GM23338 (cell line): ENCODE results near the gene WNT10A. TPM values are rescaled to one million over a fixed set of nuclear protein-coding genes. Genes with fewer than 3 reads are reported as not detected.

Experiments used
- ATAC-seq: fragments of 200-7000 bp; cut with Tn5 transposase; 3 replicates; pipeline ENCODE4 v1.9.1; 2020
- DNase-seq: peaks from one replicate; pipeline ENCODE4 v3.0.0-alpha.2; 2015; ENCODE audit warnings: low spot score
- H2AFZ ChIP-seq: fragments of 200-600 bp; sonication (generic); 2 replicates; pipeline ENCODE4 v1.8.0; 2016; ENCODE audit warnings: antibody characterized with exemption, mild to moderate bottlenecking, moderate library complexity
- H3F3A ChIP-seq: fragments of 200-600 bp; sonication (generic); replicated peaks from 2 replicates; pipeline ENCODE4 v1.8.0; 2017; ENCODE audit warnings: antibody characterized with exemption, mixed run types, low read depth
- H3K27ac ChIP-seq: fragments of 200-600 bp; sonication (generic); 2 replicates; pipeline ENCODE4 v1.6.1; 2016; ENCODE audit warnings: low read depth
- H3K27me3 ChIP-seq: fragments of 200-600 bp; sonication (generic); 2 replicates; pipeline ENCODE4 v1.8.0; 2016; ENCODE audit warnings: mild to moderate bottlenecking, mixed run types, moderate library complexity; ENCODE audit not compliant: insufficient read depth
- H3K36me3 ChIP-seq: fragments of 200-600 bp; sonication (generic); 2 replicates; pipeline ENCODE4 v1.8.0; 2016; ENCODE audit warnings: mild to moderate bottlenecking; ENCODE audit not compliant: insufficient read depth
- H3K4me1 ChIP-seq: fragments of 200-600 bp; sonication (generic); 2 replicates; pipeline ENCODE4 v1.8.0; 2016; ENCODE audit warnings: mild to moderate bottlenecking, moderate library complexity; ENCODE audit not compliant: insufficient read depth
- H3K4me2 ChIP-seq: fragments of 200-600 bp; sonication (generic); 2 replicates; pipeline ENCODE4 v1.7.1; 2017; ENCODE audit warnings: mixed run types
- H3K4me3 ChIP-seq: fragments of 200-600 bp; sonication (generic); 2 replicates; pipeline ENCODE4 v1.6.1; 2016; ENCODE audit warnings: mixed run types
- H3K79me2 ChIP-seq: fragments of 200-600 bp; sonication (generic); replicated peaks from 2 replicates; pipeline ENCODE4 v1.8.0; 2017; ENCODE audit warnings: mild to moderate bottlenecking; ENCODE audit not compliant: insufficient read depth
- H3K9me2 ChIP-seq: fragments of 200-600 bp; sonication (generic); 2 replicates; pipeline ENCODE4 v1.8.0; 2017; ENCODE audit not compliant: insufficient read depth
- H4K20me1 ChIP-seq: fragments of 200-600 bp; sonication (generic); replicated peaks from 2 replicates; pipeline ENCODE4 v1.8.0; 2017; ENCODE audit warnings: mild to moderate bottlenecking; ENCODE audit not compliant: insufficient read depth
- H3K27ac Mint-ChIP-seq: 2 replicates; pipeline ENCODE4 v1.8.0; 2020; ENCODE audit warnings: inconsistent platforms, mild to moderate bottlenecking, moderate library complexity, mixed read lengths
- H3K27me3 Mint-ChIP-seq: 3 replicates; pipeline ENCODE4 v1.8.0; 2022; ENCODE audit warnings: low read depth, mild to moderate bottlenecking, moderate library complexity, mixed read lengths, inconsistent platforms; ENCODE audit not compliant: insufficient read depth, poor library complexity
- H3K36me3 Mint-ChIP-seq: 3 replicates; pipeline ENCODE4 v1.8.0; 2021; ENCODE audit warnings: low read depth, mild to moderate bottlenecking, inconsistent platforms, moderate library complexity, mixed read lengths
- H3K4me1 Mint-ChIP-seq: 3 replicates; pipeline ENCODE4 v1.8.0; 2020; ENCODE audit warnings: mild to moderate bottlenecking, inconsistent platforms, mixed read lengths
- H3K4me3 Mint-ChIP-seq: 3 replicates; pipeline ENCODE4 v1.8.0; 2021; ENCODE audit warnings: moderate library complexity, mild to moderate bottlenecking, inconsistent platforms, mixed read lengths
- H3K9me3 Mint-ChIP-seq: 3 replicates; pipeline ENCODE4 v1.8.0; 2020; ENCODE audit warnings: moderate library complexity, mild to moderate bottlenecking, inconsistent platforms, mixed read lengths
- CREB1 ChIP-seq: fragments of 250-450 bp; sonication (Bioruptor Pico); IDR thresholded peaks from 2 replicates; pipeline ENCODE4 v1.5.0; 2020; ENCODE audit warnings: low read depth, mild to moderate bottlenecking, moderate library complexity
- ETS1 ChIP-seq: IDR thresholded peaks from 2 replicates; pipeline ENCODE4 v1.6.1; 2016; ENCODE audit warnings: antibody characterized with exemption
- EZH2 ChIP-seq: fragments of 200-600 bp; sonication (generic); IDR thresholded peaks from one replicate; pipeline ENCODE4 v1.8.0; 2017; ENCODE audit warnings: antibody characterized with exemption, mild to moderate bottlenecking, low read depth; ENCODE audit not compliant: unreplicated experiment
- EZH2phosphoT487 ChIP-seq: fragments of 200-600 bp; sonication (generic); IDR thresholded peaks from one replicate; pipeline ENCODE4 v1.8.1; 2018; ENCODE audit warnings: antibody characterized with exemption; ENCODE audit not compliant: unreplicated experiment
- NANOG ChIP-seq: IDR thresholded peaks from 2 replicates; pipeline ENCODE4 v1.6.1; 2016; ENCODE audit warnings: antibody characterized with exemption, borderline replicate concordance
- POLR2AphosphoS5 ChIP-seq: IDR thresholded peaks from 2 replicates; pipeline ENCODE4 v1.6.1; 2016; ENCODE audit warnings: antibody characterized with exemption, low read depth
- STAT1 ChIP-seq: IDR thresholded peaks from one replicate; pipeline ENCODE4 v1.6.1; 2016; ENCODE audit warnings: antibody characterized with exemption; ENCODE audit not compliant: unreplicated experiment
- ZNF114 ChIP-seq: fragments of 250-450 bp; sonication (Bioruptor Pico); IDR thresholded peaks from 2 replicates; pipeline ENCODE4 v1.5.0; 2020; ENCODE audit warnings: mild to moderate bottlenecking, moderate library complexity
- polyA plus RNA-seq: library from polyadenylated mRNA; unstranded; fragments of >200 nt; fragmentation: Nextera tagmentation; extraction: Ambion mirVana; gene quantifications from 2 replicates; pipeline ENCODE4 v1.2.1, GENCODE V29; 2016
- total RNA-seq: library from RNA; depleted of rRNA; stranded (reverse); fragments of >200 nt; shearing (Covaris generic); gene quantifications from 2 replicates; pipeline ENCODE4 v1.2.3, GENCODE V29; 2014
- TF ChIP-seq, protein P1 (sequence below): fragments of 250-450 bp; sonication (Bioruptor Pico); IDR thresholded peaks from 2 replicates; pipeline ENCODE4 v1.5.0; 2020; ENCODE audit warnings: mild to moderate bottlenecking, moderate library complexity
- TF ChIP-seq, protein P2 (sequence below), 2 experiments: fragments of 200-600 bp in 1 of 2; sonication (generic) in 1 of 2; conservative IDR thresholded peaks; 2 replicates each; pipeline versions ENCODE4 v1.5.1 to v1.6.1; 2016 to 2017; ENCODE audit warnings: antibody characterized with exemption in 2 of 2, low read depth in 2 of 2, mild to moderate bottlenecking in 2 of 2, moderate library complexity in 1 of 2

The WNT10A gene
- total and polyA plus RNA-seq, 2 experiments from 2014 or later = not detected

- Histone ChIP-seq H3K4me3 (no peak overlapping the region), H3K27me3 (0 out of 2 replicates have a peak, but pooled peaks cover 4% of the 10 kb centered on the region), H3K4me1 (no peaks in the 10 kb centered on the region), H4K20me1 (no peaks in the 10 kb centered on the region), H3K4me2 (no peak overlapping the region), H3K79me2 (no peaks in the 10 kb centered on the region), H3K27ac (no peak overlapping the region), H3K36me3 (no peaks in the 10 kb centered on the region), H3F3A (no peaks in the 10 kb centered on the region), H3K9me2 (0 out of 2 replicates have a peak, but pooled peaks cover 4% of the 10 kb centered on the region), H2AFZ (no peak overlapping the region)
- H3K4me3 Mint-ChIP-seq = no peak overlapping the region
- no peak for ATAC-seq
- peaks cover 10% of the 10 kb centered on the region for H3K27me3 Mint-ChIP-seq
- TF ChIP-seq, protein P1, sequence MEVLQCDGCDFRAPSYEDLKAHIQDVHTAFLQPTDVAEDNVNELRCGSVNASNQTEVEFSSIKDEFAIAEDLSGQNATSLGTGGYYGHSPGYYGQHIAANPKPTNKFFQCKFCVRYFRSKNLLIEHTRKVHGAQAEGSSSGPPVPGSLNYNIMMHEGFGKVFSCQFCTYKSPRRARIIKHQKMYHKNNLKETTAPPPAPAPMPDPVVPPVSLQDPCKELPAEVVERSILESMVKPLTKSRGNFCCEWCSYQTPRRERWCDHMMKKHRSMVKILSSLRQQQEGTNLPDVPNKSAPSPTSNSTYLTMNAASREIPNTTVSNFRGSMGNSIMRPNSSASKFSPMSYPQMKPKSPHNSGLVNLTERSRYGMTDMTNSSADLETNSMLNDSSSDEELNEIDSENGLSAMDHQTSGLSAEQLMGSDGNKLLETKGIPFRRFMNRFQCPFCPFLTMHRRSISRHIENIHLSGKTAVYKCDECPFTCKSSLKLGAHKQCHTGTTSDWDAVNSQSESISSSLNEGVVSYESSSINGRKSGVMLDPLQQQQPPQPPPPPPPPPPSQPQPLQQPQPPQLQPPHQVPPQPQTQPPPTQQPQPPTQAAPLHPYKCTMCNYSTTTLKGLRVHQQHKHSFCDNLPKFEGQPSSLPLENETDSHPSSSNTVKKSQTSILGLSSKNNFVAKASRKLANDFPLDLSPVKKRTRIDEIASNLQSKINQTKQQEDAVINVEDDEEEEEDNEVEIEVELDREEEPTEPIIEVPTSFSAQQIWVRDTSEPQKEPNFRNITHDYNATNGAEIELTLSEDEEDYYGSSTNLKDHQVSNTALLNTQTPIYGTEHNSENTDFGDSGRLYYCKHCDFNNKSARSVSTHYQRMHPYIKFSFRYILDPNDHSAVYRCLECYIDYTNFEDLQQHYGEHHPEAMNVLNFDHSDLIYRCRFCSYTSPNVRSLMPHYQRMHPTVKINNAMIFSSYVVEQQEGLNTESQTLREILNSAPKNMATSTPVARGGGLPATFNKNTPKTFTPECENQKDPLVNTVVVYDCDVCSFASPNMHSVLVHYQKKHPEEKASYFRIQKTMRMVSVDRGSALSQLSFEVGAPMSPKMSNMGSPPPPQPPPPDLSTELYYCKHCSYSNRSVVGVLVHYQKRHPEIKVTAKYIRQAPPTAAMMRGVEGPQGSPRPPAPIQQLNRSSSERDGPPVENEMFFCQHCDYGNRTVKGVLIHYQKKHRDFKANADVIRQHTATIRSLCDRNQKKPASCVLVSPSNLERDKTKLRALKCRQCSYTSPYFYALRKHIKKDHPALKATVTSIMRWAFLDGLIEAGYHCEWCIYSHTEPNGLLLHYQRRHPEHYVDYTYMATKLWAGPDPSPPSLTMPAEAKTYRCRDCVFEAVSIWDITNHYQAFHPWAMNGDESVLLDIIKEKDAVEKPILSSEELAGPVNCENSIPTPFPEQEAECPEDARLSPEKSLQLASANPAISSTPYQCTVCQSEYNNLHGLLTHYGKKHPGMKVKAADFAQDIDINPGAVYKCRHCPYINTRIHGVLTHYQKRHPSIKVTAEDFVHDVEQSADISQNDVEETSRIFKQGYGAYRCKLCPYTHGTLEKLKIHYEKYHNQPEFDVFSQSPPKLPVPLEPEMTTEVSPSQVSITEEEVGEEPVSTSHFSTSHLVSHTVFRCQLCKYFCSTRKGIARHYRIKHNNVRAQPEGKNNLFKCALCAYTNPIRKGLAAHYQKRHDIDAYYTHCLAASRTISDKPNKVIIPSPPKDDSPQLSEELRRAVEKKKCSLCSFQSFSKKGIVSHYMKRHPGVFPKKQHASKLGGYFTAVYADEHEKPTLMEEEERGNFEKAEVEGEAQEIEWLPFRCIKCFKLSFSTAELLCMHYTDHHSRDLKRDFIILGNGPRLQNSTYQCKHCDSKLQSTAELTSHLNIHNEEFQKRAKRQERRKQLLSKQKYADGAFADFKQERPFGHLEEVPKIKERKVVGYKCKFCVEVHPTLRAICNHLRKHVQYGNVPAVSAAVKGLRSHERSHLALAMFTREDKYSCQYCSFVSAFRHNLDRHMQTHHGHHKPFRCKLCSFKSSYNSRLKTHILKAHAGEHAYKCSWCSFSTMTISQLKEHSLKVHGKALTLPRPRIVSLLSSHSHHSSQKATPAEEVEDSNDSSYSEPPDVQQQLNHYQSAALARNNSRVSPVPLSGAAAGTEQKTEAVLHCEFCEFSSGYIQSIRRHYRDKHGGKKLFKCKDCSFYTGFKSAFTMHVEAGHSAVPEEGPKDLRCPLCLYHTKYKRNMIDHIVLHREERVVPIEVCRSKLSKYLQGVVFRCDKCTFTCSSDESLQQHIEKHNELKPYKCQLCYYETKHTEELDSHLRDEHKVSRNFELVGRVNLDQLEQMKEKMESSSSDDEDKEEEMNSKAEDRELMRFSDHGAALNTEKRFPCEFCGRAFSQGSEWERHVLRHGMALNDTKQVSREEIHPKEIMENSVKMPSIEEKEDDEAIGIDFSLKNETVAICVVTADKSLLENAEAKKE = no peak
- TF ChIP-seq EZH2 (no peak), POLR2AphosphoS5 (no peak)
- no peak for DNase-seq
- H3K27ac Mint-ChIP-seq = no peak overlapping the region
- no peaks in the 10 kb centered on the region; the same call in 2 of the 3 replicates for H3K4me1 Mint-ChIP-seq
- peaks cover 52% of the 10 kb centered on the region for H3K9me3 Mint-ChIP-seq
- H3K36me3 Mint-ChIP-seq = peaks cover 41% of the 10 kb centered on the region
Observed at GRCh38 chr2:218925434-218925833, 44.8 kb downstream of the WNT10A start.

GRCh38 chr2:218927422-218927821 is 46.8 kb downstream of the WNT10A start:
- H3K36me3 ChIP-seq = no peaks in the 10 kb centered on the region
- H3K4me2 ChIP-seq = no peak overlapping the region
- no peaks in the 10 kb centered on the region for H3K4me1 ChIP-seq
- no peaks in the 10 kb centered on the region for H3F3A ChIP-seq
- Mint-ChIP-seq H3K4me3 (no peak overlapping the region), H3K36me3 (peaks cover 38% of the 10 kb centered on the region), H3K4me1 (no peaks in the 10 kb centered on the region; the same call in 2 of the 3 replicates), H3K27me3 (peaks cover 8% of the 10 kb centered on the region), H3K27ac (no peak overlapping the region), H3K9me3 (peaks cover 46% of the 10 kb centered on the region)
- no peak overlapping the region for H2AFZ ChIP-seq
- DNase-seq (no peak), ATAC-seq (no peak)
- H3K9me2 ChIP-seq = 0 out of 2 replicates have a peak, but pooled peaks cover 4% of the 10 kb centered on the region
- H3K79me2 ChIP-seq = no peaks in the 10 kb centered on the region
- no peak overlapping the region for H3K4me3 ChIP-seq
- no peaks in the 10 kb centered on the region for H4K20me1 ChIP-seq
- H3K27me3 ChIP-seq = 0 out of 2 replicates have a peak, but pooled peaks cover 4% of the 10 kb centered on the region
- H3K27ac ChIP-seq = no peak overlapping the region
- TF ChIP-seq STAT1 (no peak), ZNF114 (CRISPR knock-in tag) (no peak), ETS1 (no peak), EZH2phosphoT487 (no peak), CREB1 (CRISPR knock-in tag) (no peak), POLR2AphosphoS5 (no peak), NANOG (no peak)
- TF ChIP-seq, protein P2, sequence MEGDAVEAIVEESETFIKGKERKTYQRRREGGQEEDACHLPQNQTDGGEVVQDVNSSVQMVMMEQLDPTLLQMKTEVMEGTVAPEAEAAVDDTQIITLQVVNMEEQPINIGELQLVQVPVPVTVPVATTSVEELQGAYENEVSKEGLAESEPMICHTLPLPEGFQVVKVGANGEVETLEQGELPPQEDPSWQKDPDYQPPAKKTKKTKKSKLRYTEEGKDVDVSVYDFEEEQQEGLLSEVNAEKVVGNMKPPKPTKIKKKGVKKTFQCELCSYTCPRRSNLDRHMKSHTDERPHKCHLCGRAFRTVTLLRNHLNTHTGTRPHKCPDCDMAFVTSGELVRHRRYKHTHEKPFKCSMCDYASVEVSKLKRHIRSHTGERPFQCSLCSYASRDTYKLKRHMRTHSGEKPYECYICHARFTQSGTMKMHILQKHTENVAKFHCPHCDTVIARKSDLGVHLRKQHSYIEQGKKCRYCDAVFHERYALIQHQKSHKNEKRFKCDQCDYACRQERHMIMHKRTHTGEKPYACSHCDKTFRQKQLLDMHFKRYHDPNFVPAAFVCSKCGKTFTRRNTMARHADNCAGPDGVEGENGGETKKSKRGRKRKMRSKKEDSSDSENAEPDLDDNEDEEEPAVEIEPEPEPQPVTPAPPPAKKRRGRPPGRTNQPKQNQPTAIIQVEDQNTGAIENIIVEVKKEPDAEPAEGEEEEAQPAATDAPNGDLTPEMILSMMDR (conservative IDR thresholded peaks at IDR 0.05; ENCODE audit: low read depth in 2 of 2) = no peak
